Bronchus fibroblast of lung (primary cell): ENCODE results near the gene IMPACT. TPM values are rescaled to one million over a fixed set of nuclear protein-coding genes. Genes with fewer than 3 reads are reported as not detected.

ENCODE experiments used
- total RNA-seq: library from RNA; depleted of rRNA; stranded (reverse); fragments of >200 nt; gene quantifications from 2 replicates; pipeline ENCODE4 v1.2.3, GENCODE V29; 2015

The IMPACT gene, protein sequence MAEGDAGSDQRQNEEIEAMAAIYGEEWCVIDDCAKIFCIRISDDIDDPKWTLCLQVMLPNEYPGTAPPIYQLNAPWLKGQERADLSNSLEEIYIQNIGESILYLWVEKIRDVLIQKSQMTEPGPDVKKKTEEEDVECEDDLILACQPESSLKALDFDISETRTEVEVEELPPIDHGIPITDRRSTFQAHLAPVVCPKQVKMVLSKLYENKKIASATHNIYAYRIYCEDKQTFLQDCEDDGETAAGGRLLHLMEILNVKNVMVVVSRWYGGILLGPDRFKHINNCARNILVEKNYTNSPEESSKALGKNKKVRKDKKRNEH
- 18.0 TPM in 2 replicates for total RNA-seq

DNA sequence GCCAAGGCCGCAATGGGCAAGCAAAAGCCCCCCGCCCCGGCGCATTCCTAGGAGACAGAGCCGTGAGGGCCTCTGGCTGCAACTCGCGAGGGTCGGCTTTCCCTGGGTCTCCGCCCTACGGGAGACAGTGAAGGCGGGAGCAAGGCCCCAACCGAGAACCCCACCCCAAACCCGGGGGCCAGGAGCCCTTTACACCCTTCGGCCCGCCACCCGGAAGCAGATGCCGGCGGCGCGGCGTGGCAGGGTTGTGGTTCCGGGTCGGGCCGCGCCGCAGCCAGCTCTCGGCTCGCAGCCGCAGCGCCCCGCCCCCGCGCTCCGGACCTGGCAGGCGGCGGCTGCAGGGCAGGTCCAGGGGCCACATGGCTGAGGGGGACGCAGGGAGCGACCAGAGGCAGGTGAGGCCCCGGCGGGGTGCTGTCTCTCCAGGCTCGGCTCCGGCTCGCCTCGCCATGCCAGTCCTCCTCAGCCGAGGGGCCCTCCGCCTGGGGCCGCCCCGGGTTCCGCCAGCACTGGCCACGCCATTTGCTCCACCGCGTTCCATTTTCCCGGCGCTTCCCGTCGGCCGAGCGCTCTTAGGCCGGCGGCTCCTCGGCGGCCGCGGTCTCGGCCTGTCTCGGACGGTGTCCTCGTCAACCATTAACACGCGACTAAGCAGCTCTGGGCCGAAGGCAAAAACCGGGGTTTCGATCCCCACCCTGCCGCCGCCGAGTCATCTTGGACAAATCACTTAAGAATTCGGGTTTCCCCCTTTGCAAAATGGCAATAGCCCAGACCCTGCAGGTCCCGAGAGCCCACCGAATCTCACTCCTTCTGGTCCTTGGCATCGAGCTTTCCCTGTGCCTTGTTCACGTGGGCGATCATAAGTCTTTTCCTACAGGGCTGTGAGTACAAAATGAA lies at the start of gene IMPACT:
IMPACT (plus strand) TSS at position 273 of the 897 bp plus-strand sequence; CDS start at position 360, 87 bp downstream.

DNA sequence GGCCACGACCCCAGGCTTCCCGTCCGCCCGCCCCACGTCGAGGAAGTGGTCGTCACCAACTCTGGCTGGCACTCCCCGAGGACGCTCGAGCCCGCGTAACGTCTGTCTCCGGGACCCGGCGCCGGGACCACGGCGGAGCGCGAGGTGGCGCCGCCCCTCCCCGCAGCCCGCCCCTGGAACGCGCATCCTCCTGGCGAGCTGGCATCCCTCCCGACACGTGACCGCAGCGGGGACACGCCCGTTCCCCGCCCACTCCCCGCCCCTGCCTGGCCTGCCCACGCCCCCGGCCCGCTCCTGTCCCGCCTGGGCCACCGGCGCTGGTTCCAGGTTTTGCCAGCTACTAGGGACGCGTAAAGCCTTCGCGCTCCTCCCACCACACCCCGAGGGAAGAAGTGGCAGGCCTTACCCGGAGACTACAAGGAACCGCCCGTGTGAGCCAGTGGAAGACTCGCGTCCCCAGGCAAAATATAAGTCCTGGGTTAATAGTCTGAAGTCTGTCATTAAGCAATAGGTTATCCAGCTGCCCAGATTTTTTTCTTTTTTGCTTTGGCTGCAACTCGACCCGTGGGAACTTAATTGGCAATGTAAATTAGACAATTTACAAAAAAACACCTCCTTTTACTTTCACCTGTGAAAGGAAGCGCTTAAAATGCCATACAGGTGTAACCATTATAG lies 28.6 kb upstream of the IMPACT start, which contains the start of gene OSBPL1A:
OSBPL1A (minus strand) TSS at position 131 of the 675 bp plus-strand sequence. CDS start 20,291 bp downstream, outside the sequence.

GRCh38 chr18:24460388-24460787 lies 33.9 kb downstream of the IMPACT start, which contains the start of gene HRH4:
HRH4 (plus strand) TSS chr18:24460637; CDS start chr18:24460729, 92 bp downstream.

Other genes with a start within 250 kb of the IMPACT start
- gene OSBPL1A, start 28.8 kb upstream of the IMPACT start, total RNA-seq, result 20.0 and 20.5 TPM in 2 replicates
- gene HRH4, start 34.0 kb downstream of the IMPACT start, total RNA-seq, result not detected in 2 replicates